Muscle of arm (tissue), 12 donors: ENCODE measurements around the gene PLEKHA7. TPM values are rescaled to one million over a fixed set of nuclear protein-coding genes. Genes with fewer than 3 reads are reported as not detected.

Experiments used
- DNase-seq: peaks from one replicate; pipeline ENCODE4 v3.0.0-alpha.2; 2013
- polyA plus RNA-seq, 12 donors: library from polyadenylated mRNA; unstranded; fragments of 120-200 nt; gene quantifications; one replicate each; pipeline ENCODE4 v1.2.1, GENCODE V29; 2013; ENCODE audit not compliant: insufficient read length in 12 of 12

The PLEKHA7 gene
- polyA plus RNA-seq, 12 donors, result 4.9 to 20.3 (median 6.0) TPM; not detected in 1

GRCh38 chr11:16791191-16791961 is 222.8 kb downstream of the PLEKHA7 start:
- DNase-seq, result no peak

DNA sequence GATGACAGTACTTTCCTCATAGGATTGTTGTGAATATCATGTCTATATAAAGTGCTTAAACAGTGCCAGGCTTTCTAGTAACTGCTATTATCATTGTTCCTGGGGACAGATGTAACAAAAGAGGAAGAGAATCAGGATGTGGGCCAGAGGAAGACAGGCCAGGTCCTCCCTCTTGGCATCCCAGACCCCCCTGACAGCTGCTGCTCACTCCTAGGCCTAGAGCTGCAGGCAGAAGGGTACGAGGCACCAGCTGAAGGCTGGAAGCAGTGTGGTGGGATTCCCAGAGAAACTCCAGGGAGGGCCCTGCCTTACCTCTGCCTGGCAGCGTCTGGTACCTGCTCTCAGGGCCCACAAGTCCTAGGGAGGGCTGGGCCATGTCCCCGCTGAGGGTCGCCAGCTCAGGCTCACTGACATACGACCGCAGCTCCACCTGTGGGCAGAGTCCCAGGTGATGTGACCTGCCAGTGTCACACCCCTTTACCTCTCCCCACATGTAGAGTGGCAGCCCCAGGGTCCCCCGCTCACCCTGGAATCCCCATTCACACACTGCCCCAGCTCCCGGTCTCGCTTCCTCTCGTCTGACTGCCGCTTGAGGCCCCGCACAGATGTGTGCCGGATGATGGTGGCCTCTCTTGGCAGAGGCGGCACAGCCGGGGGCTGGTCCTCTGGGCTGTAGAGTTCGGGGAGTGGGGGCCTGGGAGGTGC is 223.6 kb downstream of the PLEKHA7 start:
- no peak for DNase-seq

DNA sequence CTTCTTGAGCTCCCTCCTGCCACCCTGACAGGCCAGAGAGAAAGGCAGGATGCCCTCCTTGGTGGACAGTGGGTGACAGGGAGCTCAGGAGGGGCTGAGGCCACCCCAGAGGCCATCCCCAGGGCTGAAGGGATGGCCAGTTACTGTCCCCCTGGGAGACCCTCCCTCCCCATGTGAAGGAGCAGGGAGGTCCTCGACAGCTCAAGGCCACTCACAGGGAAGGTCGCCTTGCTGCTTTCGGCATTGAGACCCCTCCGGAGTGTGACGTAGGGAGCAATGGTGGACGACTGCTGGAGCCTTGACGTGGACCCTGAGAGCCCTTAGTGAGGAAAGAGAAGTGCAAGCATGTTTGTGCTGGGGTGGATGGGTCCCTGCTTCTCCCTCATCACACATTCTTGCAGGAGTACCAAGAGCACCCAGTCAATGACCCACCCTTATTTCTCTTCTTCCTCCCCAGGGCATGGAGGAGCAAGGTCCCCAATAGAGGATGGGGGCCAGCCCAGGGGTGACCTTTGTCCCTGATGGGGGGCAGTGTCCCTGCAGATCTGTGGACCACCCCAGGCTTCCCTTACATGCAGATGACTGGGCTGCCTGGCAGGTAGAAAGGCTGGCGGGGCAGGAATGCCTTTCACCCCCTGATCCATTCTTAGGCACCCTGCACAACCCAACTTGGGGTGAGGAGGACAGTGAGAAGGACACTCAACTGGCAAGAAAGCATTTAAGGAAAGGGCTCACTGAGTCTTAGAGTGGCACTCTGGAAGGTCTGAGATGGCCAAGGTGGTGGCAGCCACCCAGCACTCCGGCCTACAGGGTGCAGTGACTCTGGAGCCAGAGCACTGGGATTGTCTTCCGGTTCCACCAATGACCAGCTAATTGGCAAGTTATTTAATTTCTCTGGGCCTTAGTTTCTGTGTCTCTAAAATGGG is 224.4 kb downstream of the PLEKHA7 start:
- DNase-seq, result no peak

DNA sequence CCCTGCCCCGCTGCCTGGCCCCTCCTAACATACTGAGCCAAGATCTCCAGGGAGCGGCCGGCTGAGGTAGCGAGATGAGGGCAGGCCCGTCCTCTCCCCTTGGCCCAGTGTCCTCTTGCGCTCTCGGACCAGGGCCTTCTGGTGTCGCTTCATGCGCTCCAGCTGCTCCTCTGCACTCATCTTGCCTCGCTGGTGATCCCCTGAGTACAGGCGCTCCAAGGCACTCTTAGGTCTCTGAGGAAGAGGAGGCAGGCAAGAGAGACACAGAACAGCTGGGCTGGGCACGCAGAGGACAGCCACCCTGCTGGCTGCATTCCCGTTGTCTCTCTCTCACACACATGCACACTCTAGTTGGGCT is 225.2 kb downstream of the PLEKHA7 start:
- no peak for DNase-seq

DNA sequence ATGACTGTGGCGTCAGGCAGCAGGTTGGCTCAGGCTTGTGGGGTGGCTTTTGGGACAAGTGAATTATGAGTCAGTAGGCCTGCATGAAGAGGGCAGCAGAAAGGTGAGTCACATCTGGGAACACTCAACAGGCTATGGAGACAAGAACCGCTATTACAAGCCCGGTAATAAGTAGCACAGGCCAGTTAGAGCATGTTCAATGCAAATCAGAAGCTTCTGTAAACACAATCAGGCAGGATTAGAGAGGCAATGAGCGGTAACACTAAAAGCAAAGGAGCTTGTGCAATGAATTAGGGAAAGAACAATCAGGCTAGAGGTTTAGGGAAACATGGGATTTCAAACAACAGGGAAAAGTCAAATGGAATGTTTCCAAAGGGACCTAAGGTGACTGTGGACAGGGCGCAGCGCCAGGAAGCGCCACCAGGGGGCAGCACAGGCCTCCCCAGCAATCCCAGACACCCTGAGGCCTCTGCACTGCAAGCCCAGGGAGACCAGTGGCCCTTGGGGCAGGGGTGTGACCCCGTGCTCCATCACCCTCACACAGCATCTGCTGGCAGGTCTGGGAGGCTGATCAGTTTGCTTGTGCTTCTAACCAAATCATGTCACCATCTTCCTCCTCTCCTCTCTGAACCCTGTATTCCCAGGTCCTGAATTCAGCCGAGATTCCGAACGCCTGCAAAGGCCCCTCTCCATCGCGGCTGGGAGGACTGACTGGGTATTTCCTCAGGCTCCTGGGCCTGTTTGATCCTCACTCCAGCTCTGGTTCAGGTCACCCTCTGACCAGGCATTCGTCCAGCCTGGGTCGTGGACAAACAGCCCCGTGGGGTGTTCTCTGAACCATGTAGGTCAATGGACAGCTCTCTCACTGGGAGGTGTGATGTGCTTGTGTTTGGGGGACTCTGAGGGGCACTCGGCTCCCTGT is 225.8 kb downstream of the PLEKHA7 start:
- peak; percentile 59 for DNase-seq

DNA sequence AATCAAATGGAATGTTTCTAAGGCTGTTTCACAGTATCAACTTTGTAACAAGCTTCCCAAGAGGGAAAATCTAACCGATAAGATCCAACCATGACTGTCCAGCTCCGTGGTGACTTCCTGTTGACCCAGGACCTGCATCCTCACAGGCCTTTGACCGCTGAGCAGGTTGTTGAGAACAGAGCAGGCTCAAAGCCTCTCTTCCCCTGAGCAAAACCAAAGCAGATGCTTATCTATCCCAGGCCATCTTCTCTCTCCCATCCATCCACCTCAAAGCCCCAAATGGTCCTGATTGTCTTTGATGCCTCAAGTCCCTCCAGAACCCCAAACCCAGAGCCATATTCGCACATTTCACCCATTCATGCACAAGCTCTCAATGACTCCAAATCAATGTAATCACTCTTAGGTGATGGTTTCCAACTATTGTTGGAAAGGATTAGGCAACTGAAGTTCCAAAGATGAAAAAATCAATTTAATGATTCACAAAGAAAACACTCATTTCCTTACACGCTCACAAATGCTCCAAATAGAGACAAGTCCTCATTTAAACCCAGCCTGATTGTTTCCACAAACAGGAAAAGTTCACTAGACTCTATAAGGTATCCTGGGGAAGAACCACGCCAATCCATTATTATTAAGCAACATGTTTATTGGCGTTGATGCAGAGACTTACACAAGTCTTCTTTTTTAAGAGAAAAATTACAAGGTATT is 227.0 kb downstream of the PLEKHA7 start:
- DNase-seq, result no peak

DNA sequence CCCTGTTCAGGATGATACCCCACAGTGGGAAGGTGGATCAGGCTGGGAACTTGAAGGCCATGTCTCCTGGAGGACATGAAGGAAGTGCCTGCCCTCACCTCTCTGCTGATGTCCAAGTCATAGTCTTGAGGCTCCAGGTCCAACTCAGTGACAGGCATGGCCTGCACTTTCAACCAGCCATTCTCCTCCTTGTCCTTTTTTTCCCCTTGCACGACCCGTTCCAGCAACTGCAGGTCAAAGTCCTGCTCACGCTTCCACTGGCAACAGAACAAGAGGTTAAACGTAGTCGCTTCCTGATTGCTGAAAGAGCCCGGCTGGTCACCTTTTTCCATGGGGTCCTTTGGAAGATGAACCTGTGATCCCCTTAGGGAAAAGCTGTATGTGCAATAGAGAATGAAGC is 228.1 kb downstream of the PLEKHA7 start:
- no peak for DNase-seq

- peak; percentile 64 for DNase-seq
These were observed 228.6 kb downstream of the PLEKHA7 start for GRCh38 chr11:16785520-16786128.

DNA sequence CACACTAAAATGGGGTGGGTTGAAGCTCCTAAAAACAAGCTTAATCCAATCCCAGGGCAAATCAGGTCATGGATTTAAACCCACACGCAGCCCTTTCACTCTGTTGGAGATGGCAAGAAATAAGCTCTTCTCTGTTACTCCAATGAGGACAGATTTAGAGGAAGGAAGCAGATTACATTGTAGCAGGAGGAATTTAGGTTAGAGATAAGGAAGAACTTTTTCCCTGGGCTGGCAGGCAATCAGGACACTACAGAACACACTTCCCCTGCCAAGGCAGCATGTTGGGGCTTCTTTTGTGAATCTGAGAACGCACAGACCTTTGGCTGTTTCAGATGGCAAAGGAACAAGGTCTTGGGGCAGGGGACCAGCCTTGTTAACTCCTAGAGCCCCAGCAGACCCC is 229.5 kb downstream of the PLEKHA7 start:
- DNase-seq, result no peak

- no peak for DNase-seq
These were observed 230.1 kb downstream of the PLEKHA7 start for GRCh38 chr11:16784097-16784496.

DNA sequence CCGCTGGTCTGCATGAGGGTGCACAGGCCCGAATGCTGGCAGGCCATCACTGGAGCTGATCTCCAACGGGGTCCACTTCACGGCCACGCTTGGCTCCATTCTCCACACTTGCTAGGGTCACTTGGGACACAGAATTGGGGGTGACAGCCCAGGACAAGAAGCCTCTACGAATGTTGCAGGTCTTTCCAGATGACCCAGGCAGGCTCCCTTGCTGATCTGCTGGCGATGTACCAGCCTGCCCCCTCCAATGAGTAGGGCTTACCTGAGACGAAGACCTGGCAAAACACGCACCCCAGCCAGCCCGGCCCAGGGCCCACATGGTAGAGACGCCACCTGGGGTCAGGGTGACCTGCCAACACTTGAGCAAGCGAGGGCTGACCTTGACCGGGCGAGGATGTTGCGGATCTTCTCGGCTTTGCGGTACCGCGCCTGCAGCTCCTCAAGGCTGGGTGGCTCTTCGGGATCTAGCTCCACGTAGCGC is 230.9 kb downstream of the PLEKHA7 start:
- DNase-seq, result no peak

- peak; percentile 46 for DNase-seq
These were observed 232.0 kb downstream of the PLEKHA7 start for GRCh38 chr11:16781936-16782919.

DNA sequence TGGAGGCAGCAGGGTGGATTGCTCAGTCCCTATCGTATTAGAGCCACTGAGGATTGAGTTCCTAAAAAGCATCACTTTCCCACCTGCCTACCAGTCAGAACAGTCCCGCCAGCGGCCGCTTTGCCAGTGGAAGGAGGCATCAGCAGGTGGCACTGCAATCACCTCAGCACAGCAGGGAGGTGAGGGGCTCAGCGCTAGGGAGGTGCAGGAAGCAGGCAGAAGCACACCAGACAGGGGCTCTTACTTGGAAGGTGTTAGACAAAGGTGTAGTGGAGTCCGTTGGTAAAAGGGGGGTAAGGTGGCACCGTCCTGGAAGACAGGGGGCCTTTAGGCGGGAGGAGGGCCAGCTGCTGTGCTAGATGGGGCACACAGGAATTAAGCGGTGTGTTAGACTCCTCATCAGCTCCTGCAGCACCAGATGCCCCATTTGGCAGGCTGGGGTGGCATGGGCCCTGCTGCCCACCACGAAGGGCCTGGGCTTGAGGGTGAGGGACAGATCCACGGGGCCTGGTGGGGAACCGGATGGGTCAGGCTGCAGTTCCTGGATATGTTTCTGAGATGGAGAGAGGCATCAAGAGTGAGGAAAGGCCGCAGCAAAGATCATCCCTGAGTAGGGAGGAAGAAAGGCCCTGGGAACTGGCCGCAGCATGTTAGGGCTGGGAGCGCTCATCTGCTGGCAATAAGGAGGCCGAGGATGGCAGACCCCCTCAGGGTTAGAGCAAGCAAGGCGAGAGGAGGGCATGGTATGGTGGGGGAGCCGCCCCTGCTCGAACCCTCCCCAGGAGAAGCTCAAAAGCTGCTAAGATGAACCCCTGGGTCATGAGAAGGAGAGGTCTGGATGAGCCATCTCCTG is 233.3 kb downstream of the PLEKHA7 start:
- no peak for DNase-seq

- DNase-seq, result no peak
These were observed 234.1 kb downstream of the PLEKHA7 start for GRCh38 chr11:16780146-16780545.

GRCh38 chr11:16779436-16779835 is 234.8 kb downstream of the PLEKHA7 start:
- no peak for DNase-seq

DNA sequence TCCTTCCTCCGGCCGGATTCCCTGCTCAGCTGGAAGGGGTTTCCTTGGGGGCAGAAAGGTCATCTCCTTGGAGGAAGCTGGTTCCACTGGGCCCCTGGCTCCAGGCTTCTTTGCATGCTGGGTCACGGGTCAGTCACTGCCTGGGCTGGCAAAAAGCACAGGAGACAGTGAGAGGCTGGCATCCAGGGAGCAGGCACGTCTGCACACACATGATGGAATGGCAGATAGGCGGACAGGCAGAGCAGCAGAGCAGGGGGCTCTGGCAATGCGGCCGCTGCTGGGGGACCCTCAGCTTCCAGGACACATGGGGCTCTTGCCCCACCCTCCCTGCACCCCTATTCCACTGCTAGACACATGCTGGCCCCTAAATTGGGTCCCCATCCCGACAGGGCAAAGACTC is 235.3 kb downstream of the PLEKHA7 start:
- no peak for DNase-seq

GRCh38 chr11:16778286-16778685 is 235.9 kb downstream of the PLEKHA7 start:
- DNase-seq, result no peak

DNA sequence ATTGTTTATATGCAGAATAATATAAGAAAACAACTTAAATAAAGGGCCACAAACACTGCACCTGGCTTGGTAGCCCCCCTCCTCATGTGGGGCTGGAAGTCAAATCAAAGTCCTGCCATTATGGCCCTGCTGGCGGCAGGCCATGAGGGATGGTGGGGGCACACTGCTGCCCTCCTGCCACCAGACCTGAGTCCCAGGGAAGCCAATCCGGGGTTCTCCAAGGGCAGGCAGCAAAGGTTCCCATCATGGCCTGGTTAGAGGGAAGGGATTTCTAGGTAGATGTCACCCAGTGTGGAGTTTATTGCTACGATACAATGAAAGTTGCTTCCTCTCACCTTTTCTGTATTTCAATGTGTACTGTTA is 236.6 kb downstream of the PLEKHA7 start:
- no peak for DNase-seq
